GM15510 (cell line): ENCODE measurements around the gene TMEM126A.

Source experiments
- POLR2A ChIP-seq: IDR thresholded peaks from 3 replicates; pipeline ENCODE4 v1.6.1; 2011; ENCODE audit warnings: borderline replicate concordance; ENCODE audit not compliant: insufficient read length; ENCODE audit errors: extremely low read depth

TMEM126A gene

GRCh38 chr11:85680897-85681296 is 33.1 kb downstream of the TMEM126A start:
- no peak for TF ChIP-seq POLR2A

- no peak for TF ChIP-seq POLR2A
Measured at GRCh38 chr11:85682330-85683305, 34.9 kb downstream of the TMEM126A start.

GRCh38 chr11:85685125-85685819 is 37.5 kb downstream of the TMEM126A start:
- no peak for TF ChIP-seq POLR2A

- TF ChIP-seq POLR2A: no peak
Measured at GRCh38 chr11:85685820-85686459, 38.2 kb downstream of the TMEM126A start, which contains the start of gene CCDC89. Gene CCDC89, minus strand, starts transcription at chr11:85686195. Its CDS starts 65 bp downstream, at chr11:85686130.

DNA sequence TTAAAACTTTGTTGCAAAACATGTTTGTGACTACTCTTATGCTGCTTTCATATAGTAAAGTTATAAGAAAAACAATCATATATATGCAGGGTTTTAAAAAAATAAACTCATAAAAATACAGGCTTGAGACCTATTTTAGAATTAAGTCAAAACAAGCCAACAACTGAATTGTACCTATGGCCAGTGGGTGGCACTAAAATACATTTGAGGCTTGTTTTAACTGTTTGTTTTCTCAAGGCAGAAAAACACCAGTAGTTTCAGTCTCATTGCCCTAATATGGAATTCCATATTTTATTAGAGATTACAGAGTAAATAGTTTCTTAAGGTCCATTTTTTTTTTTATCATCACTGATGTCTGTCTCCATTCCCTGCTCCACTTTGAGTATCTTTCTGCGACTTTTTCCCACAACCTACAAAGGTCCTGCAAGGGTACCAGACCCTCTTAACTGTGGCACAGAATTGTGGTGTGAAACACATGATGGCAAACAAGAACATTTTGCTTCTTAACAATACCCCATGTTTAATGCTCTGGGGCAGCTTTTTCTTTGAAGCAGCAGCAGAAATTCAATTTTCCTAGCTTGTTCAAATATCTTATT is 46.7 kb downstream of the TMEM126A start:
- TF ChIP-seq POLR2A: no peak

- TF ChIP-seq POLR2A: no peak
Measured at GRCh38 chr11:85695546-85695945, 47.8 kb downstream of the TMEM126A start.

DNA sequence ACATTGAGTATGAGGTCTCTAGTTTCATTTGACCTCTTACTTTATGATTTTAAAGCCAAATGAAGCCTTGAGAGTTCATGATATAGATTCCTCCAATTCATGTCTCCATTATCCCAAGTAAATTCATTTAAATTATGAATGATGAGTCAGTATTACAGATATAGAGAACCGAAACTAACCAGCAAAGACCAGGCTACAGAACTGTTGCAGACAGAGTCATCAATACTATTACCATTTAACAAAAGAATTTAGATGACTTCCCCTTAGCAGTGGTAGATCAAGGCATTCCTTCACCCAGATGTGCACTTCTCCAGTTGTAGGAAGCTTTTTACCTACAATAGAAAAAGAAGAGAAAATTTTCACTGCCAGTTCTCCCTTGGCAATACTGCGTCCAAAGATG is 50.0 kb downstream of the TMEM126A start:
- no peak for TF ChIP-seq POLR2A

- TF ChIP-seq POLR2A: no peak
Measured at GRCh38 chr11:85698195-85698594, 50.4 kb downstream of the TMEM126A start.

DNA sequence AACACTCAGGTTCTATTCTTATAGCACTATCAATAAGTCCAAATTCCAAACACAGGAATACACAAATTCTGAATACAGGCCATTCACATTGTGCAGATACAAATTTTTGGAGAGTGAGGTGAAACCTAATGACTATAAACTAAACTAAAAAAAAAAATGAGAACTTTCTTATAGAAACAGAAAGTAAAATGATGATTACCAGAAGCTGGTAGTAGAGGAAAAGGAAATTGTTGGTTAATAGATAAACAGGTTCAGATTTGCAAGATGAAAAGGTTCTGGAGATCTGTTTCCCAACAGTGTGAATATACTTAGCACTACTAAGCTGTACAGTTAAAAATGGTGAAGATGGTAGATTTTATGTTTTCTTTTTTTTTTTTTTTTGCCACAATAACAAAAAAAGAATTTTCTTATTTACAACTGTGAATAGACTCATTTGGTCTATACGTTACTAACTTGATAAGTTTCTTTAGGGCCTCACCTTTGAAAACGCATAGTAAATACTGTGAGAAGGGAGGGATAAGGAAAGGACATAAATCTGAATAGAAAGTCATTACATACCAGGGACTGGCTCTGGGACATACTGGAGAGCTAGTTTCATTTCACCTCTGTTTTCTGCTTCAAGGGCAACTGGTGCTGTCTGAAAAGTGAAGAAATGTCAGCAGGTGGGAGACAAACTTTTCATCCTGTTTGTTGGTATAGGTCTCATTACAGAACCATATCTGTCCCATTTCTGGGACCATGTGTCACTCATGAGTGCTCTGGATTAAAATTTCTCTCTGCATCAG is 52.4 kb downstream of the TMEM126A start:
- no peak for TF ChIP-seq POLR2A

DNA sequence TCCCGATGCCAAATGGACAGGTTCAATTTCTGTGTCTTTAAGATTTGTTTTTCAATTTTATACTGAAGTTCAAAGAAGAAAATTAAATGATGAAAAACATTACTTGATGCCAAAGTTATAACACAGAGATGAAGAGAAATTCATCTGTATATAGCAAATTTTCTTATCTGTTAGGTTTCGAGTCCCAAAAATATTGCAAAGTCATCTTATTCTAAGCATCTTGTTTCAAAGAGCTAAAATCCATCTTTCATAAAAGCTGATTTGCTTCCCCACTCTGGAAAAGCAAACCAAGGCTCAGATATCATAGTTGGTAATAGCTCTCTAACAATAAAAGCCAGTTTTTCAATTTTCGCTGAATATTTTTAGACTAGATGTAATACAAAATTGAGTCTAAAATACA is 57.2 kb downstream of the TMEM126A start:
- no peak for TF ChIP-seq POLR2A

DNA sequence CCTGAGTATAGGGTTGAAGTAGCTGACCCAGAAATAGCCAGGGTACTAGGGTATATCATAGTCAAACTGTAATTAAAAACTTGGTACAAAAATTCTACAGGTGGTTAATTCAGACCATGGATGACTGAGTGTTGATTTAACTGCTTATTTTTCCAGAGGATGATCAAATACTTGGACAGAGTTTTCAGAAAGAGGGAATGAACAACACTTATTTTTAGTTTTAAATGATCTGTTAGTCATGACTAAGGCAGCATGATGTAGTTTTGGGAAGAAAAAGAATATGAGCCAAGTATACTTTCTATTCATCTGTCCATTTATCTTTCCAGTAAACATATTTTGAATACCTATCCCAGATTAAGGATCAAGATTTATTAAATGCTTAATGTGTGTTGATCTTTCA is 58.0 kb downstream of the TMEM126A start:
- TF ChIP-seq POLR2A: no peak
